PC-3 (cell line): ENCODE measurements around the gene CHKA. TPM values are rescaled to one million over a fixed set of nuclear protein-coding genes. Genes with fewer than 3 reads are reported as not detected.

ENCODE experiments used
- ATAC-seq: fragments of 200-7000 bp; cut with Tn5 transposase; 2 replicates; pipeline ENCODE4 v1.9.1; 2020; ENCODE audit warnings: mild to moderate bottlenecking, moderate library complexity
- BruUV-seq: library from RNA; stranded (reverse); fragments of 400-500 nt; replicated peaks from 2 replicates; lab custom pipeline; 2021; lab: Mats Ljungman, UMichigan
- CTCF ChIA-PET: fragments of 300-600 bp; sonication (Branson Sonifier 250); formaldehyde crosslinking; loops from one replicate; lab custom pipeline; 2022; ENCODE audit warnings: antibody characterized with exemption; lab: Charles Lee
- POLR2A ChIA-PET: fragments of 300-600 bp; sonication (Branson Sonifier 250); formaldehyde crosslinking; loops from one replicate; lab custom pipeline; 2022; ENCODE audit warnings: antibody characterized with exemption; ENCODE audit not compliant: unreplicated experiment; lab: Charles Lee
- DNase-seq: peaks from one replicate; pipeline ENCODE4 v3.0.0-alpha.2; 2015
- H2AFZ ChIP-seq: fragments of 300-600 bp; sonication (generic); 2 replicates; pipeline ENCODE4 v1.6.0; 2016; ENCODE audit warnings: antibody characterized with exemption, low read length
- H3F3A ChIP-seq: fragments of 300-600 bp; sonication (generic); one replicate; pipeline ENCODE4 v1.6.0; 2017; ENCODE audit warnings: antibody characterized with exemption, low read length, control low read depth, mild to moderate bottlenecking; ENCODE audit not compliant: unreplicated experiment
- H3K27ac ChIP-seq: fragments of 300-600 bp; sonication (generic); 2 replicates; pipeline ENCODE4 v1.5.1; 2016; ENCODE audit warnings: mild to moderate bottlenecking, low read length
- H3K27me3 ChIP-seq: fragments of 300-600 bp; sonication (generic); 2 replicates; pipeline ENCODE4 v1.6.1; 2016; ENCODE audit warnings: low read length, mixed read lengths
- H3K36me3 ChIP-seq: fragments of 300-600 bp; sonication (generic); 2 replicates; pipeline ENCODE4 v1.6.1; 2016; ENCODE audit warnings: low read depth, mixed run types, low read length, mixed read lengths
- H3K4me1 ChIP-seq: fragments of 300-600 bp; sonication (generic); 2 replicates; pipeline ENCODE4 v1.5.1; 2016; ENCODE audit warnings: low read length; ENCODE audit not compliant: insufficient read depth
- H3K4me2 ChIP-seq: fragments of 300-600 bp; sonication (generic); 2 replicates; pipeline ENCODE4 v1.6.0; 2016; ENCODE audit warnings: low read length
- H3K4me3 ChIP-seq: fragments of 300-600 bp; sonication (generic); 2 replicates; pipeline ENCODE4 v1.5.1; 2016; ENCODE audit warnings: mild to moderate bottlenecking, low read length, mixed read lengths
- H3K79me2 ChIP-seq: fragments of 300-600 bp; sonication (generic); 2 replicates; pipeline ENCODE4 v1.6.1; 2017; ENCODE audit warnings: low read length, mixed read lengths
- H3K9ac ChIP-seq: fragments of 300-600 bp; sonication (generic); 2 replicates; pipeline ENCODE4 v1.6.0; 2016; ENCODE audit warnings: mild to moderate bottlenecking, low read length
- H3K9me2 ChIP-seq: fragments of 300-600 bp; sonication (generic); replicated peaks from 2 replicates; pipeline ENCODE4 v1.6.1; 2016; ENCODE audit warnings: mixed run types, low read length, mixed read lengths
- H3K9me3 ChIP-seq: fragments of 300-600 bp; sonication (generic); 2 replicates; pipeline ENCODE4 v1.6.1; 2016; ENCODE audit warnings: low read length, mixed read lengths
- H4K20me1 ChIP-seq: fragments of 300-600 bp; sonication (generic); 2 replicates; pipeline ENCODE4 v1.6.1; 2016; ENCODE audit warnings: low read length, mixed read lengths
- CTCF ChIP-seq: fragments of 300-600 bp; sonication (generic); conservative IDR thresholded peaks from 2 replicates; pipeline ENCODE4 v1.5.1; 2017; ENCODE audit warnings: antibody characterized with exemption, low read depth, mild to moderate bottlenecking, low read length
- EZH2 ChIP-seq: fragments of 300-600 bp; sonication (generic); IDR thresholded peaks from one replicate; pipeline ENCODE4 v1.6.1; 2017; ENCODE audit warnings: antibody characterized with exemption, mild to moderate bottlenecking, low read length; ENCODE audit not compliant: unreplicated experiment
- EZH2phosphoT487 ChIP-seq: fragments of 300-600 bp; sonication (generic); IDR thresholded peaks from 2 replicates; pipeline ENCODE4 v1.6.1; 2018; ENCODE audit warnings: mild to moderate bottlenecking, antibody characterized with exemption, low read length, borderline replicate concordance
- intact Hi-C: fragments of 100-400 bp; cut with micrococcal nuclease; formaldehyde crosslinking; loops from 2 replicates; pipeline ENCODE4 v1.9.0; 2023
- total RNA-seq: library from RNA; depleted of rRNA; stranded (reverse); fragments of >200 nt; gene quantifications from 2 replicates; pipeline ENCODE4 v1.2.3, GENCODE V29; 2014

The CHKA gene
- total RNA-seq, 1 experiment from 2014 or later, result 57.5 TPM

GRCh38 chr11:68082481-68082880 is 38.7 kb downstream of the CHKA start:
- ATAC-seq, result no peak
- ChIA-PET CTCF (no interaction called here), POLR2A (no interaction called here)
- Histone ChIP-seq H3K27ac (no peak overlapping the region), H3K36me3 (peaks cover 28% of the 10 kb centered on the region; the same call in 1 of the 2 replicates), H3K9me3 (no peaks in the 10 kb centered on the region), H3K79me2 (peaks cover 9% of the 10 kb centered on the region; the same call in 1 of the 2 replicates), H4K20me1 (0 out of 2 replicates have a peak, but pooled peaks cover 4% of the 10 kb centered on the region), H3F3A (no peaks in the 10 kb centered on the region), H3K27me3 (no peaks in the 10 kb centered on the region), H3K4me2 (no peak overlapping the region), H3K9ac (no peak overlapping the region), H3K4me3 (no peak overlapping the region), H3K9me2 (no peaks in the 10 kb centered on the region), H2AFZ (no peak overlapping the region), H3K4me1 (no peaks in the 10 kb centered on the region)
- intact Hi-C loops, result no loop called here
- BruUV-seq, result no TSS peak
- TF ChIP-seq EZH2, result no peak
- TF ChIP-seq EZH2phosphoT487, result no peak
- no peak for TF ChIP-seq CTCF
- no peak for DNase-seq

GRCh38 chr11:68081691-68082090 is 39.5 kb downstream of the CHKA start:
- intact Hi-C loops, result no loop called here
- CTCF ChIA-PET, result no interaction called here

More at GRCh38 chr11:68081691-68082090, 39.5 kb downstream of the CHKA start:
- Histone ChIP-seq H3K4me2 (no peak overlapping the region), H3K9ac (no peak overlapping the region), H4K20me1 (0 out of 2 replicates have a peak, but pooled peaks cover 4% of the 10 kb centered on the region), H3F3A (no peaks in the 10 kb centered on the region), H3K9me3 (no peaks in the 10 kb centered on the region), H3K27me3 (no peaks in the 10 kb centered on the region), H3K4me3 (no peak overlapping the region), H3K36me3 (peaks cover 28% of the 10 kb centered on the region; the same call in 1 of the 2 replicates), H3K9me2 (no peaks in the 10 kb centered on the region), H3K79me2 (peaks cover 8% of the 10 kb centered on the region; the same call in 1 of the 2 replicates), H3K27ac (no peak overlapping the region), H3K4me1 (no peaks in the 10 kb centered on the region), H2AFZ (no peak overlapping the region)
- POLR2A ChIA-PET, result no interaction called here
- no TSS peak for BruUV-seq
- DNase-seq (no peak), ATAC-seq (no peak)
- TF ChIP-seq EZH2, result no peak
- no peak for TF ChIP-seq CTCF
- no peak for TF ChIP-seq EZH2phosphoT487
